Muscle of back (tissue), 11 donors: ENCODE measurements around the gene KIAA1217. TPM values are rescaled to one million over a fixed set of nuclear protein-coding genes. Genes with fewer than 3 reads are reported as not detected.

Experiments
- DNase-seq, 3 donors: peaks; one replicate each; pipeline versions ENCODE4 v3.0.0 to v3.0.0-alpha.2; 2013
- polyA plus RNA-seq, 10 donors: library from polyadenylated mRNA; unstranded; fragments of 120-200 nt; gene quantifications; one replicate each; pipeline ENCODE4 v1.2.1, GENCODE V29; 2013; ENCODE audit not compliant: insufficient read length in 10 of 10

Gene KIAA1217
- polyA plus RNA-seq, 10 donors: 23.7 to 44.9 (median 31.2) TPM

- peak in 1 of 3 donors; percentile 72 for DNase-seq
Observed at GRCh38 chr10:24207781-24208611, 942 bp upstream of the KIAA1217 start.

- peak in 2 of 3 donors; percentile 57 to 80 for DNase-seq
Observed at GRCh38 chr10:24209432-24209771, 464 bp downstream of the KIAA1217 start.

- peak; percentile 55 to 81 (median 56) for DNase-seq
Observed at GRCh38 chr10:24209946-24210491, 1.1 kb downstream of the KIAA1217 start.

GRCh38 chr10:24210501-24210900 is 1.6 kb downstream of the KIAA1217 start:
- DNase-seq: peak in 2 of 3 donors; percentile 24 to 56

GRCh38 chr10:24213266-24213665 is 4.3 kb downstream of the KIAA1217 start:
- DNase-seq: no peak

GRCh38 chr10:24213881-24214280 is 4.9 kb downstream of the KIAA1217 start:
- no peak for DNase-seq

GRCh38 chr10:24214762-24215161 is 5.8 kb downstream of the KIAA1217 start:
- DNase-seq: peak in 2 of 3 donors; percentile 30 to 41

GRCh38 chr10:24215196-24215595 is 6.3 kb downstream of the KIAA1217 start:
- no peak for DNase-seq

- DNase-seq: no peak
Observed at GRCh38 chr10:24215603-24216002, 6.7 kb downstream of the KIAA1217 start.

- no peak for DNase-seq
Observed at GRCh38 chr10:24219963-24220362, 11.0 kb downstream of the KIAA1217 start.

GRCh38 chr10:24223341-24223740 is 14.4 kb downstream of the KIAA1217 start:
- DNase-seq: no peak

GRCh38 chr10:24223953-24224352 is 15.0 kb downstream of the KIAA1217 start:
- DNase-seq: no peak

- no peak for DNase-seq
Observed at GRCh38 chr10:24228642-24229041, 19.7 kb downstream of the KIAA1217 start.

GRCh38 chr10:24229909-24230308 is 21.0 kb downstream of the KIAA1217 start:
- no peak for DNase-seq

GRCh38 chr10:24231200-24231599 is 22.3 kb downstream of the KIAA1217 start:
- no peak for DNase-seq

- no peak for DNase-seq
Observed at GRCh38 chr10:24234784-24235183, 25.8 kb downstream of the KIAA1217 start.

- no peak for DNase-seq
Observed at GRCh38 chr10:24235471-24235870, 26.5 kb downstream of the KIAA1217 start.

- no peak for DNase-seq
Observed at GRCh38 chr10:24237801-24238395, 29.0 kb downstream of the KIAA1217 start.

- no peak for DNase-seq
Observed at GRCh38 chr10:24238519-24239247, 29.7 kb downstream of the KIAA1217 start.

- DNase-seq: no peak
Observed at GRCh38 chr10:24239289-24240040, 30.5 kb downstream of the KIAA1217 start.

- DNase-seq: no peak
Observed at GRCh38 chr10:24240041-24240751, 31.3 kb downstream of the KIAA1217 start.
